GM18505 (cell line): ENCODE data around the gene IL1RAPL1.

Experiments used
- ATAC-seq: cut with Tn5 transposase; IDR thresholded peaks from one replicate; pipeline ENCODE4 v1.9.1; 2021; ENCODE audit not compliant: unreplicated experiment
- POLR2A ChIP-seq: IDR thresholded peaks from 4 replicates; pipeline ENCODE4 v1.6.1; 2011; ENCODE audit warnings: borderline replicate concordance; ENCODE audit not compliant: insufficient read depth, insufficient read length; ENCODE audit errors: extremely low read depth

The IL1RAPL1 gene

GRCh38 chrX:29841750-29842149 is 1254.5 kb downstream of the IL1RAPL1 start:
- TF ChIP-seq POLR2A: no peak
- no peak for ATAC-seq

GRCh38 chrX:29842552-29842951 is 1255.3 kb downstream of the IL1RAPL1 start:
- ATAC-seq: no peak
- TF ChIP-seq POLR2A: no peak

GRCh38 chrX:29851857-29852605 is 1264.8 kb downstream of the IL1RAPL1 start:
- TF ChIP-seq POLR2A: no peak
- ATAC-seq: no peak

GRCh38 chrX:29852767-29853166 is 1265.5 kb downstream of the IL1RAPL1 start:
- no peak for TF ChIP-seq POLR2A
- ATAC-seq: no peak

GRCh38 chrX:29858714-29859113 is 1271.5 kb downstream of the IL1RAPL1 start:
- TF ChIP-seq POLR2A: no peak
- ATAC-seq: no peak

- no peak for TF ChIP-seq POLR2A
- ATAC-seq: no peak
Observed at GRCh38 chrX:29862126-29862677, 1275.0 kb downstream of the IL1RAPL1 start.

GRCh38 chrX:29867971-29868370 is 1280.7 kb downstream of the IL1RAPL1 start:
- TF ChIP-seq POLR2A: no peak
- no peak for ATAC-seq

GRCh38 chrX:29869837-29870236 is 1282.6 kb downstream of the IL1RAPL1 start:
- no peak for ATAC-seq
- TF ChIP-seq POLR2A: no peak

- no peak for TF ChIP-seq POLR2A
- ATAC-seq: peak; percentile 80
Observed at GRCh38 chrX:29870608-29871007, 1283.4 kb downstream of the IL1RAPL1 start.

- no peak for ATAC-seq
Observed at GRCh38 chrX:29872831-29873230, 1285.6 kb downstream of the IL1RAPL1 start.

GRCh38 chrX:29876733-29877132 is 1289.5 kb downstream of the IL1RAPL1 start:
- no peak for ATAC-seq
- no peak for TF ChIP-seq POLR2A

More at GRCh38 chrX:29872831-29873230, 1285.6 kb downstream of the IL1RAPL1 start:
- no peak for TF ChIP-seq POLR2A

GRCh38 chrX:29880977-29881376 is 1293.7 kb downstream of the IL1RAPL1 start:
- ATAC-seq: no peak
- TF ChIP-seq POLR2A: no peak

GRCh38 chrX:29890004-29890403 is 1302.8 kb downstream of the IL1RAPL1 start:
- ATAC-seq: no peak
- TF ChIP-seq POLR2A: no peak

GRCh38 chrX:29890646-29891200 is 1303.5 kb downstream of the IL1RAPL1 start:
- ATAC-seq: no peak
- no peak for TF ChIP-seq POLR2A

- TF ChIP-seq POLR2A: no peak
- no peak for ATAC-seq
Observed at GRCh38 chrX:29902004-29902403, 1314.8 kb downstream of the IL1RAPL1 start.

- no peak for TF ChIP-seq POLR2A
- no peak for ATAC-seq
Observed at GRCh38 chrX:29903360-29903759, 1316.1 kb downstream of the IL1RAPL1 start.
